Measurements from ENCODE around the gene PDE4D.

DNA sequence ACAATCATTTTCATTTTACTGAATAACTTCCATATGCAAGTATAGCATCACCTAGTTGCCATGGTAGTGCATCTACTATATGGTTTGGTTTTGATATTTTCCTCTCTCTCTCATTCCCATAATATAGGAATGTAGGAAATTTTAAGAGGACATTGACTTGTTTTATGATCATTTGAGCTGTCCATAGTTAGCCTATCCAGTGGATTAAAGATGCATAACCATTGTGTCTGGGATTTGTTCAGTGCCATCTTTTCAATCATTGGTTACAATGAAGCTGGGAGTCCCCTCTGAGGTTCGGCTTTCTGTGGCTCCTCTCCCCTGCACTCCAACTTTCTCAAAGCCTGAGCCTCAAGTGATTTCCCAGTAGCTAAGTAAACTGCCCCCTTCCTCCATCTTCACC lies 852.2 kb downstream of the PDE4D start:
- TF ChIP-seq, protein P1, sequence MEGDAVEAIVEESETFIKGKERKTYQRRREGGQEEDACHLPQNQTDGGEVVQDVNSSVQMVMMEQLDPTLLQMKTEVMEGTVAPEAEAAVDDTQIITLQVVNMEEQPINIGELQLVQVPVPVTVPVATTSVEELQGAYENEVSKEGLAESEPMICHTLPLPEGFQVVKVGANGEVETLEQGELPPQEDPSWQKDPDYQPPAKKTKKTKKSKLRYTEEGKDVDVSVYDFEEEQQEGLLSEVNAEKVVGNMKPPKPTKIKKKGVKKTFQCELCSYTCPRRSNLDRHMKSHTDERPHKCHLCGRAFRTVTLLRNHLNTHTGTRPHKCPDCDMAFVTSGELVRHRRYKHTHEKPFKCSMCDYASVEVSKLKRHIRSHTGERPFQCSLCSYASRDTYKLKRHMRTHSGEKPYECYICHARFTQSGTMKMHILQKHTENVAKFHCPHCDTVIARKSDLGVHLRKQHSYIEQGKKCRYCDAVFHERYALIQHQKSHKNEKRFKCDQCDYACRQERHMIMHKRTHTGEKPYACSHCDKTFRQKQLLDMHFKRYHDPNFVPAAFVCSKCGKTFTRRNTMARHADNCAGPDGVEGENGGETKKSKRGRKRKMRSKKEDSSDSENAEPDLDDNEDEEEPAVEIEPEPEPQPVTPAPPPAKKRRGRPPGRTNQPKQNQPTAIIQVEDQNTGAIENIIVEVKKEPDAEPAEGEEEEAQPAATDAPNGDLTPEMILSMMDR (IDR thresholded peaks at IDR 0.05): no peak
- TF ChIP-seq ZFX (IDR thresholded peaks at IDR 0.05; ENCODE audit: borderline replicate concordance): no peak

Data from 22Rv1 (cell line).